ENCODE results near the gene EXOSC3. TPM values are rescaled to one million over a fixed set of nuclear protein-coding genes. Genes with fewer than 3 reads are reported as not detected.

EXOSC3 gene
- total and polyA plus RNA-seq, 2 donors (not counting 3 experiments of a cell fraction or from before 2014, with no cell fraction given), result 25.0 to 38.0 TPM

DNA sequence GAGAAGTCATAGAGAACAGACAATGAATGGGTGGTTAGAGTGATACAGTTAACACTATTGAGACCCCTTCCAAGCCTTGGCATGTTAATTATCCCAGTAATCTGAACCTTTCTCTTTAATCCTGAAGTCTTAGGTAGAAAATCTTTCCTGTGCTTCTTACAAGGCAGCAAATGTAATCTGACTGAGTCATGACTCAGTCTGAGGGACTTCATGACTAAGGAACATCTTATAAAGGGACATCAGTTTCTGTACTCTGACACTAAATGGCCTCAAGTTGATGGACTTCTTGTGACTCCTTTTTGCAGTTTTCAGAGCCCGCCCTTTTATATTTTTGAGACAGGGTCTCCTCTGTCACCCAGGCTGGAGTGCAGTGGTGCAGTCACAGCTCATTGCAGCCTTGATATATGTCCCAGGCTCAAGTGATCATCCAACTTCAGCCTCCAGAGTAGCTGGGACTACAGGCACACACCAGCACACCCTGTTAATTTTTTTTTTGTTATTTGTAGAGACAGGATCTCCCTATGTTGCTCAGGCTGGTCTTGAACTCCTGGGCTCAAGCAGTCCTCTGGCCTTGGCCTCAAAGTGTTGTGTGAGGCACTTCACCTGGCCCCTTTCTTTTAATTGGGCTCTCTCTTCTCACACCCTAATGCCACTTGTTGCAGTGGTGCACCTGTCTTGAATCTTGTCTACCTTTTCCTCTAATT lies 9.5 kb downstream of the EXOSC3 start:
- ChIA-PET CTCF (interaction anchor here (1.2 to 1.7 kb wide), 3 partner anchors 9 to 21 kb away, joined by 3 to 5 read pairs (median 4); partner anchors contain the start of gene EXOSC3), POLR2A (no interaction called here)
- H3K27ac ChIP-seq (ENCODE audit: insufficient read depth, low read depth, low read length), result no peak overlapping the region
- no peak overlapping the region for H2AFZ ChIP-seq (ENCODE audit: low read depth, low read length)
- TF ChIP-seq FOS (IDR thresholded peaks at IDR 0.05; ENCODE audit: borderline replicate concordance, insufficient read depth, low read length) (no peak), POLR2A (IDR thresholded peaks at IDR 0.05; ENCODE audit: low read depth, low read length) (peak; percentile 46)
- BruUV-seq (replicated peaks), result no TSS peak
- H4K20me1 ChIP-seq (replicated peaks; ENCODE audit: control insufficient read depth, extremely low read depth, insufficient read depth, low read length), result no peaks in the 10 kb centered on the region
- H3K36me3 ChIP-seq (ENCODE audit: control insufficient read depth in 2 of 2, extremely low read depth in 1 of 2, insufficient read depth in 2 of 2, low read length in 2 of 2), result peaks cover 9 to 12% of the 10 kb centered on the region in 2 experiments
- H3K9ac ChIP-seq (replicated peaks; ENCODE audit: extremely low read depth, insufficient read depth, low read length), result no peak overlapping the region
- no peaks in the 10 kb centered on the region for H3K9me1 ChIP-seq (replicated peaks; ENCODE audit: control insufficient read depth, extremely low read depth, insufficient read depth, low read length)
- H3K27me3 ChIP-seq (ENCODE audit: control insufficient read depth in 2 of 2, insufficient read depth in 2 of 2, low read length in 2 of 2), result no peaks in the 10 kb centered on the region
- H3K4me1 ChIP-seq (ENCODE audit: control insufficient read depth, extremely low read depth, insufficient read depth, low read length), result no peaks in the 10 kb centered on the region
- no peak overlapping the region for H3K4me3 ChIP-seq (replicated peaks in 1 of 3; ENCODE audit: insufficient read depth in 1 of 3, low read depth in 1 of 3, low read length in 3 of 3)
- DNase-seq (ENCODE audit: low read depth, low spot score), result no peak
- no peaks in the 10 kb centered on the region for H3K79me2 ChIP-seq (ENCODE audit: control insufficient read depth, insufficient read depth, low read length)
- no peak overlapping the region for H3K4me2 ChIP-seq (ENCODE audit: insufficient read depth, low read length)
- intact Hi-C loops (cut with micrococcal nuclease) (no loop called here), dilution Hi-C loops (cut with MboI; ENCODE audit: extremely low pct_ligation_motif_present, low sequenced_read_pairs) (no loop called here)
- no peaks in the 10 kb centered on the region for H3K9me3 ChIP-seq (replicated peaks; ENCODE audit: control insufficient read depth, insufficient read depth, low read length)
- no peak for FAIRE-seq

DNA sequence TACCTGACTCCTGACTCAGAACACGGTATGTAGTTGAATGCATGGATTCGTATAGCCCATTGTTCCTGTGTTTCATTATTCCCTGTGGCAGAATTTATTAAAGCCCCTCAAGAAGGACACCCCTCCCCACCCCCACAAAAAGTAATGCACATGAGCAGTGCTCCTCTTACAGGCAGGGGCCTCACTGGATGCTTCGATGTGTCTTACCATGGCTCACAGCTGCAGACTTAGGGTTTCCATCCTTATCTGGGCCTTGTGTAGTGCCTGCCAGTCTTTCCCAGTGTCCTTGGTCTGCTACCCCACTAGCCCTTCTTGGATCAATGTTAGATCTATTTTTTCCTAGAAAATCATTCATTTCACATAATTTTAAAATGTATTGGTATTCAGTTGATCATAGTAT lies 14.9 kb downstream of the EXOSC3 start:
- Histone ChIP-seq H3K9me1 (replicated peaks; ENCODE audit: control insufficient read depth, extremely low read depth, insufficient read depth, low read length) (no peaks in the 10 kb centered on the region), H3K4me1 (ENCODE audit: control insufficient read depth, extremely low read depth, insufficient read depth, low read length) (no peaks in the 10 kb centered on the region), H3K9ac (replicated peaks; ENCODE audit: extremely low read depth, insufficient read depth, low read length) (no peak overlapping the region), H3K9me3 (replicated peaks; ENCODE audit: control insufficient read depth, insufficient read depth, low read length) (no peaks in the 10 kb centered on the region), H2AFZ (ENCODE audit: low read depth, low read length) (no peak overlapping the region), H4K20me1 (replicated peaks; ENCODE audit: control insufficient read depth, extremely low read depth, insufficient read depth, low read length) (no peaks in the 10 kb centered on the region), H3K36me3 (ENCODE audit: control insufficient read depth in 2 of 2, extremely low read depth in 1 of 2, insufficient read depth in 2 of 2, low read length in 2 of 2) (peaks cover 0 to 3% of the 10 kb centered on the region in 2 experiments), H3K4me3 (replicated peaks in 1 of 3; ENCODE audit: insufficient read depth in 1 of 3, low read depth in 1 of 3, low read length in 3 of 3) (no peak overlapping the region), H3K4me2 (ENCODE audit: insufficient read depth, low read length) (no peak overlapping the region), H3K79me2 (ENCODE audit: control insufficient read depth, insufficient read depth, low read length) (no peaks in the 10 kb centered on the region), H3K27ac (ENCODE audit: insufficient read depth, low read depth, low read length) (no peak overlapping the region), H3K27me3 (ENCODE audit: control insufficient read depth in 2 of 2, insufficient read depth in 2 of 2, low read length in 2 of 2) (no peaks in the 10 kb centered on the region)
- intact Hi-C loops (cut with micrococcal nuclease) (no loop called here), dilution Hi-C loops (cut with MboI; ENCODE audit: extremely low pct_ligation_motif_present, low sequenced_read_pairs) (no loop called here)
- TF ChIP-seq MYC (IDR thresholded peaks at IDR 0.05; ENCODE audit: low read depth, low read length), result no peak
- TF ChIP-seq POLR2AphosphoS5 (IDR thresholded peaks at IDR 0.05; ENCODE audit: insufficient read depth, low read depth, low read length), result no peak
- no peak for TF ChIP-seq JUN (IDR thresholded peaks at IDR 0.05; ENCODE audit: borderline replicate concordance, insufficient read depth, insufficient read length, low read depth)
- TF ChIP-seq POLR2A (IDR thresholded peaks at IDR 0.05; ENCODE audit: low read depth, low read length), result no peak
- no peak for TF ChIP-seq GATA2 (IDR thresholded peaks at IDR 0.05; ENCODE audit: insufficient read depth, insufficient read length, low read depth, low read length)
- TF ChIP-seq EZH2 (IDR thresholded peaks at IDR 0.05; ENCODE audit: borderline replicate concordance, low read depth, low read length, severe bottlenecking), result no peak
- TF ChIP-seq, protein P1, sequence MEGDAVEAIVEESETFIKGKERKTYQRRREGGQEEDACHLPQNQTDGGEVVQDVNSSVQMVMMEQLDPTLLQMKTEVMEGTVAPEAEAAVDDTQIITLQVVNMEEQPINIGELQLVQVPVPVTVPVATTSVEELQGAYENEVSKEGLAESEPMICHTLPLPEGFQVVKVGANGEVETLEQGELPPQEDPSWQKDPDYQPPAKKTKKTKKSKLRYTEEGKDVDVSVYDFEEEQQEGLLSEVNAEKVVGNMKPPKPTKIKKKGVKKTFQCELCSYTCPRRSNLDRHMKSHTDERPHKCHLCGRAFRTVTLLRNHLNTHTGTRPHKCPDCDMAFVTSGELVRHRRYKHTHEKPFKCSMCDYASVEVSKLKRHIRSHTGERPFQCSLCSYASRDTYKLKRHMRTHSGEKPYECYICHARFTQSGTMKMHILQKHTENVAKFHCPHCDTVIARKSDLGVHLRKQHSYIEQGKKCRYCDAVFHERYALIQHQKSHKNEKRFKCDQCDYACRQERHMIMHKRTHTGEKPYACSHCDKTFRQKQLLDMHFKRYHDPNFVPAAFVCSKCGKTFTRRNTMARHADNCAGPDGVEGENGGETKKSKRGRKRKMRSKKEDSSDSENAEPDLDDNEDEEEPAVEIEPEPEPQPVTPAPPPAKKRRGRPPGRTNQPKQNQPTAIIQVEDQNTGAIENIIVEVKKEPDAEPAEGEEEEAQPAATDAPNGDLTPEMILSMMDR (IDR thresholded peaks at IDR 0.05; ENCODE audit: extremely low read depth in 1 of 2, insufficient read depth in 1 of 2, low read depth in 1 of 2, low read length in 2 of 2), result no peak
- no peak for TF ChIP-seq FOS (IDR thresholded peaks at IDR 0.05; ENCODE audit: borderline replicate concordance, insufficient read depth, low read length)
- TF ChIP-seq, protein P2, sequence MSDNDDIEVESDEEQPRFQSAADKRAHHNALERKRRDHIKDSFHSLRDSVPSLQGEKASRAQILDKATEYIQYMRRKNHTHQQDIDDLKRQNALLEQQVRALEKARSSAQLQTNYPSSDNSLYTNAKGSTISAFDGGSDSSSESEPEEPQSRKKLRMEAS (IDR thresholded peaks at IDR 0.05; ENCODE audit: insufficient read depth, insufficient read length), result no peak
- no TSS peak for BruUV-seq (replicated peaks)
- DNase-seq (ENCODE audit: low read depth, low spot score) (no peak), FAIRE-seq (no peak)
- ChIA-PET POLR2A (no interaction called here), CTCF (no interaction called here)
